Caco-2 (cell line): Measurements from ENCODE around the gene MAPK12. TPM values are rescaled to one million over a fixed set of nuclear protein-coding genes. Genes with fewer than 3 reads are reported as not detected.

Source experiments
- BruUV-seq: library from RNA; stranded (reverse); fragments of 400-500 nt; replicated peaks from 2 replicates; lab custom pipeline; 2021; lab: Mats Ljungman, UMichigan
- CTCF ChIA-PET: fragments of 300-600 bp; sonication (Branson Sonifier 250); formaldehyde crosslinking; loops from one replicate; lab custom pipeline; 2022; ENCODE audit warnings: antibody characterized with exemption; lab: Charles Lee
- POLR2A ChIA-PET: fragments of 300-600 bp; sonication (Branson Sonifier 250); formaldehyde crosslinking; loops from one replicate; lab custom pipeline; 2022; ENCODE audit warnings: antibody characterized with exemption; lab: Charles Lee
- DNase-seq, 2 experiments: peaks; one replicate each; pipeline versions ENCODE4 v3.0.0 to v3.0.0-alpha.2; 2020 to 2022
- H3K27me3 ChIP-seq: replicated peaks from 2 replicates; pipeline ENCODE4 v1.6.0; 2011; ENCODE audit warnings: low read length; ENCODE audit not compliant: control insufficient read depth, insufficient read depth
- H3K36me3 ChIP-seq: 2 replicates; pipeline ENCODE4 v1.5.1; 2011; ENCODE audit warnings: low read length; ENCODE audit not compliant: control insufficient read depth, insufficient read depth
- H3K4me1 ChIP-seq: fragments of 250-450 bp; sonication (Bioruptor Pico); 2 replicates; pipeline ENCODE4 v1.5.1; 2020; ENCODE audit warnings: mild to moderate bottlenecking
- H3K4me3 ChIP-seq: 2 replicates; pipeline ENCODE4 v1.5.1; 2011; ENCODE audit warnings: low read depth, mild to moderate bottlenecking, control low read depth, low read length
- H3K9me3 ChIP-seq: fragments of 250-450 bp; sonication (Bioruptor Pico); 2 replicates; pipeline ENCODE4 v1.5.1; 2020; ENCODE audit warnings: mild to moderate bottlenecking, moderate library complexity
- H3K27ac Mint-ChIP-seq: one replicate; pipeline ENCODE4 v1.8.0; 2022; ENCODE audit warnings: mixed read lengths; ENCODE audit not compliant: unreplicated experiment
- H3K27me3 Mint-ChIP-seq: one replicate; pipeline ENCODE4 v1.8.0; 2022; ENCODE audit warnings: mixed read lengths; ENCODE audit not compliant: insufficient read depth, unreplicated experiment
- H3K36me3 Mint-ChIP-seq: one replicate; pipeline ENCODE4 v1.8.0; 2022; ENCODE audit warnings: mild to moderate bottlenecking, mixed read lengths; ENCODE audit not compliant: insufficient read depth, unreplicated experiment
- H3K4me1 Mint-ChIP-seq: one replicate; pipeline ENCODE4 v1.8.0; 2022; ENCODE audit warnings: low read depth, mixed read lengths; ENCODE audit not compliant: unreplicated experiment
- H3K4me3 Mint-ChIP-seq: one replicate; pipeline ENCODE4 v1.8.0; 2022; ENCODE audit warnings: mild to moderate bottlenecking, moderate library complexity, mixed read lengths; ENCODE audit not compliant: unreplicated experiment
- H3K9me3 Mint-ChIP-seq: one replicate; pipeline ENCODE4 v1.8.0; 2022; ENCODE audit warnings: mixed read lengths; ENCODE audit not compliant: unreplicated experiment
- intact Hi-C: fragments of 100-400 bp; cut with micrococcal nuclease; formaldehyde crosslinking; loops from one replicate; pipeline ENCODE4 v1.10.0; 2022; ENCODE audit not compliant: unreplicated experiment
- total RNA-seq: library from RNA; stranded (reverse); gene quantifications from 2 replicates; pipeline ENCODE4 v1.2.3, GENCODE V29; 2022
- TF ChIP-seq, protein P1 (sequence below), 2 experiments: fragments of 200-600 bp in 1 of 2; IDR thresholded peaks; 1 replicate in 1 of 2; 2 replicates in 1 of 2; pipeline versions ENCODE4 v1.5.1 to v1.8.0; 2011 to 2022; ENCODE audit warnings: antibody characterized with exemption in 1 of 2, control low read depth in 1 of 2, inconsistent platforms in 1 of 2, low read depth in 1 of 2, low read length in 1 of 2, mild to moderate bottlenecking in 1 of 2, moderate library complexity in 1 of 2; ENCODE audit not compliant: insufficient read depth in 1 of 2, severe bottlenecking in 1 of 2, unreplicated experiment in 1 of 2

MAPK12 gene
- total RNA-seq, 1 experiment from 2014 or later: 37.4 TPM

DNA sequence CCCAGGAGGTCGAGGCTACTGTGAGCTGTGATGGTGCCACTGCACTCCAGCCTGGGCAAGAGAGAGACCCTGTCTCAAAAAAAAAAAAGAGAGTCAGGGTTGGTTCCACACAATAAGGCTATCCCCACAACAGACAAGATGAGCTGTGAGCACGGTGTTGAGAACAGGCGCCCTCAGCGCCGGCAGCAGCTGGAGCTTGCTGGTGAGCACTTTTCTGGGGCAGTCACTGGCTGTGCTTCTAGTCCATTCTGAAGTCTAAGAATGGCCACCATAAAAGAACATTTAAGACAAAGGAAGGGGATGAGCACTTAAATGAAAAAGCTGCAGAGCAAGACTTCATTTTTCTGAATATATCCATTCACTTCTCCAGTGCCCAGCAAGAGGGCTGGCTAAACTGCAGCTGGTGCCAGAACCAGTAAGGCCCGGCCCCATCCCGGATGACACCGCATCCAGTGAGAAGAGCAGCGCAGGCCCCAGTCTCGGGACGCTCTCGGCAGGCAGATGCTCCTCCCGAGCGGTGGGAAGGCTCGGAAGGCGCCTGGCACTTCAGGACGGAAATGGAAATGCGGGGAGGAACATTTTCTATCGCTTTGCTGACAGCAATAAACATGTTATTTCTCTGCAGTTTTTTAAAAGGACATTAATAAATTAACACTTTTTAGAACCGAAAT, 28.9 kb downstream of the MAPK12 start:
- no TSS peak for BruUV-seq
- intact Hi-C loops: no loop called here
- POLR2A ChIA-PET: interaction anchor here (0.6 kb wide), 1 partner anchor 19 kb away, joined by 3 read pairs; the partner anchor contains the start of gene HDAC10
- Mint-ChIP-seq H3K9me3 (no peaks in the 10 kb centered on the region), H3K27ac (no peak overlapping the region), H3K4me3 (no peak overlapping the region), H3K4me1 (no peaks in the 10 kb centered on the region), H3K36me3 (peaks cover 34% of the 10 kb centered on the region), H3K27me3 (no peaks in the 10 kb centered on the region)
- no peaks in the 10 kb centered on the region for H3K9me3 ChIP-seq
- H3K4me1 ChIP-seq: no peaks in the 10 kb centered on the region
- CTCF ChIA-PET: no interaction called here
- no peaks in the 10 kb centered on the region for H3K27me3 ChIP-seq
- no peaks in the 10 kb centered on the region; the same call in 1 of the 2 replicates for H3K36me3 ChIP-seq
- TF ChIP-seq, protein P1, sequence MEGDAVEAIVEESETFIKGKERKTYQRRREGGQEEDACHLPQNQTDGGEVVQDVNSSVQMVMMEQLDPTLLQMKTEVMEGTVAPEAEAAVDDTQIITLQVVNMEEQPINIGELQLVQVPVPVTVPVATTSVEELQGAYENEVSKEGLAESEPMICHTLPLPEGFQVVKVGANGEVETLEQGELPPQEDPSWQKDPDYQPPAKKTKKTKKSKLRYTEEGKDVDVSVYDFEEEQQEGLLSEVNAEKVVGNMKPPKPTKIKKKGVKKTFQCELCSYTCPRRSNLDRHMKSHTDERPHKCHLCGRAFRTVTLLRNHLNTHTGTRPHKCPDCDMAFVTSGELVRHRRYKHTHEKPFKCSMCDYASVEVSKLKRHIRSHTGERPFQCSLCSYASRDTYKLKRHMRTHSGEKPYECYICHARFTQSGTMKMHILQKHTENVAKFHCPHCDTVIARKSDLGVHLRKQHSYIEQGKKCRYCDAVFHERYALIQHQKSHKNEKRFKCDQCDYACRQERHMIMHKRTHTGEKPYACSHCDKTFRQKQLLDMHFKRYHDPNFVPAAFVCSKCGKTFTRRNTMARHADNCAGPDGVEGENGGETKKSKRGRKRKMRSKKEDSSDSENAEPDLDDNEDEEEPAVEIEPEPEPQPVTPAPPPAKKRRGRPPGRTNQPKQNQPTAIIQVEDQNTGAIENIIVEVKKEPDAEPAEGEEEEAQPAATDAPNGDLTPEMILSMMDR (IDR thresholded peaks at IDR 0.05; ENCODE audit: insufficient read depth in 1 of 2, low read depth in 1 of 2, low read length in 1 of 2, severe bottlenecking in 1 of 2, unreplicated experiment in 1 of 2): no peak
- H3K4me3 ChIP-seq: no peak overlapping the region
- no peak for DNase-seq

DNA sequence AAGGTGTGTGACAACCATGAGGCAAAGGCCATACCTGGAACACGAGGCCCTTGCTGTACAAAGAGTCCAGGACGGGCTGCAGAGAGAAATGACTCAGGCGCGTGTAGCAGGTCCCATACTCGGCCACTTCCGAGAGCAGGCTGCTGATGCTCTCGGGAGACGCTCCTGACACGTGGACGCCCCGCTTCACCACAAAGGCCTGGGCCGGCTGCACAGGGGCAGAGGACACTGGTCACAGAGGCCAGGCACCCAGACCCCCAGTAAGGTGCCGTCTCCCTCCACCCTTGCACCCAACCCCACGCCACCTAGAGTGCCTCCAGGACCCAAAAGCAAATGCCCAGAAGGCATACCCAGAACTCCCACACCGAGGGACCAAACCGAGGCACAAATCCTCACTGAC, 32.1 kb downstream of the MAPK12 start:
- Histone ChIP-seq H3K27me3 (no peaks in the 10 kb centered on the region), H3K4me1 (no peaks in the 10 kb centered on the region), H3K4me3 (no peak overlapping the region), H3K9me3 (no peaks in the 10 kb centered on the region), H3K36me3 (no peaks in the 10 kb centered on the region)
- Mint-ChIP-seq H3K9me3 (no peaks in the 10 kb centered on the region), H3K4me1 (no peaks in the 10 kb centered on the region), H3K27me3 (no peaks in the 10 kb centered on the region), H3K4me3 (no peak overlapping the region), H3K27ac (no peak overlapping the region), H3K36me3 (peaks cover 17% of the 10 kb centered on the region)
- intact Hi-C loops: no loop called here
- ChIA-PET POLR2A (no interaction called here), CTCF (no interaction called here)
- TF ChIP-seq, protein P1 (IDR thresholded peaks at IDR 0.05; ENCODE audit: insufficient read depth in 1 of 2, low read depth in 1 of 2, low read length in 1 of 2, severe bottlenecking in 1 of 2, unreplicated experiment in 1 of 2): no peak
- no TSS peak for BruUV-seq
- DNase-seq: no peak

DNA sequence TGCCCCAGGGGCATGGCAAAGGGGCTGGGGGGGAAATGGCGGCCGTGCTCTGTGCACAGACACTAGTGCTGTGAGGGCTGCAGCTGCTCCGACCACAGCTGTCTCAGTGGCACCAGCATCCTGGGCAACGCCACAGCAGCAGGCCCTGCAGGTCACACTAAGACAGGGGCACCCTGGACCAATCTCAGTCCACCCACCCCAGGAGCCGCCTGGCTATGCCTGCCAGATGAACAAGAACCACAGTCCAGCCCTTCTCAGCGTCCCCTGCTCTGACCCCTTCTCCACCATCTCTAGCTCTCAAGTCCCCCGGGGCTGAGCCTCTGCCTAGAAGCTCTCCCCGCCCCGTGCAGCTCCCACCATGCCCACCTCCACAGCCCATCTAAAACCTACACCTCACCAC, 33.1 kb downstream of the MAPK12 start:
- no peak overlapping the region for H3K4me3 ChIP-seq
- H3K36me3 Mint-ChIP-seq: peaks cover 20% of the 10 kb centered on the region
- no TSS peak for BruUV-seq
- no peaks in the 10 kb centered on the region for H3K27me3 Mint-ChIP-seq
- H3K9me3 Mint-ChIP-seq: no peaks in the 10 kb centered on the region
- H3K4me1 ChIP-seq: no peaks in the 10 kb centered on the region
- DNase-seq: no peak
- TF ChIP-seq, protein P1 (IDR thresholded peaks at IDR 0.05; ENCODE audit: insufficient read depth in 1 of 2, low read depth in 1 of 2, low read length in 1 of 2, severe bottlenecking in 1 of 2, unreplicated experiment in 1 of 2): no peak
- CTCF ChIA-PET: no interaction called here
- no peak overlapping the region for H3K4me3 Mint-ChIP-seq
- POLR2A ChIA-PET: no interaction called here
- intact Hi-C loops: no loop called here
- no peak overlapping the region for H3K27ac Mint-ChIP-seq
- no peaks in the 10 kb centered on the region for H3K36me3 ChIP-seq
- no peaks in the 10 kb centered on the region for H3K27me3 ChIP-seq
- H3K4me1 Mint-ChIP-seq: no peaks in the 10 kb centered on the region
- H3K9me3 ChIP-seq: no peaks in the 10 kb centered on the region
